ENCODE measurements around the gene CEP85.

Gene CEP85

GRCh38 chr1:26280333-26281042, 46.5 kb downstream of the CEP85 start:
- H3K27me3 ChIP-seq (ENCODE audit: insufficient read depth, poor library complexity, severe bottlenecking) = no peaks in the 10 kb centered on the region
- TF ChIP-seq, protein P1, sequence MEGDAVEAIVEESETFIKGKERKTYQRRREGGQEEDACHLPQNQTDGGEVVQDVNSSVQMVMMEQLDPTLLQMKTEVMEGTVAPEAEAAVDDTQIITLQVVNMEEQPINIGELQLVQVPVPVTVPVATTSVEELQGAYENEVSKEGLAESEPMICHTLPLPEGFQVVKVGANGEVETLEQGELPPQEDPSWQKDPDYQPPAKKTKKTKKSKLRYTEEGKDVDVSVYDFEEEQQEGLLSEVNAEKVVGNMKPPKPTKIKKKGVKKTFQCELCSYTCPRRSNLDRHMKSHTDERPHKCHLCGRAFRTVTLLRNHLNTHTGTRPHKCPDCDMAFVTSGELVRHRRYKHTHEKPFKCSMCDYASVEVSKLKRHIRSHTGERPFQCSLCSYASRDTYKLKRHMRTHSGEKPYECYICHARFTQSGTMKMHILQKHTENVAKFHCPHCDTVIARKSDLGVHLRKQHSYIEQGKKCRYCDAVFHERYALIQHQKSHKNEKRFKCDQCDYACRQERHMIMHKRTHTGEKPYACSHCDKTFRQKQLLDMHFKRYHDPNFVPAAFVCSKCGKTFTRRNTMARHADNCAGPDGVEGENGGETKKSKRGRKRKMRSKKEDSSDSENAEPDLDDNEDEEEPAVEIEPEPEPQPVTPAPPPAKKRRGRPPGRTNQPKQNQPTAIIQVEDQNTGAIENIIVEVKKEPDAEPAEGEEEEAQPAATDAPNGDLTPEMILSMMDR (IDR thresholded peaks at IDR 0.05; ENCODE audit: poor library complexity, severe bottlenecking) = no peak
- H3K27ac ChIP-seq (ENCODE audit: poor library complexity, severe bottlenecking) = peak overlapping the region; percentile 91
- H3K4me3 ChIP-seq (ENCODE audit: severe bottlenecking) = peak overlapping the region; percentile 57
- peaks cover 50% of the 10 kb centered on the region for H3K4me1 ChIP-seq (ENCODE audit: insufficient read depth, poor library complexity, severe bottlenecking)
- DNase-seq (ENCODE audit: low spot score) (peak; percentile 56), ATAC-seq (ENCODE audit: low read depth) (0 out of 3 replicates have a peak, but pooled peaks have one; percentile 2)
- H3K9me3 ChIP-seq (ENCODE audit: severe bottlenecking) = no peaks in the 10 kb centered on the region
- peaks cover 28% of the 10 kb centered on the region for H3K36me3 ChIP-seq (ENCODE audit: low read depth)

DNA sequence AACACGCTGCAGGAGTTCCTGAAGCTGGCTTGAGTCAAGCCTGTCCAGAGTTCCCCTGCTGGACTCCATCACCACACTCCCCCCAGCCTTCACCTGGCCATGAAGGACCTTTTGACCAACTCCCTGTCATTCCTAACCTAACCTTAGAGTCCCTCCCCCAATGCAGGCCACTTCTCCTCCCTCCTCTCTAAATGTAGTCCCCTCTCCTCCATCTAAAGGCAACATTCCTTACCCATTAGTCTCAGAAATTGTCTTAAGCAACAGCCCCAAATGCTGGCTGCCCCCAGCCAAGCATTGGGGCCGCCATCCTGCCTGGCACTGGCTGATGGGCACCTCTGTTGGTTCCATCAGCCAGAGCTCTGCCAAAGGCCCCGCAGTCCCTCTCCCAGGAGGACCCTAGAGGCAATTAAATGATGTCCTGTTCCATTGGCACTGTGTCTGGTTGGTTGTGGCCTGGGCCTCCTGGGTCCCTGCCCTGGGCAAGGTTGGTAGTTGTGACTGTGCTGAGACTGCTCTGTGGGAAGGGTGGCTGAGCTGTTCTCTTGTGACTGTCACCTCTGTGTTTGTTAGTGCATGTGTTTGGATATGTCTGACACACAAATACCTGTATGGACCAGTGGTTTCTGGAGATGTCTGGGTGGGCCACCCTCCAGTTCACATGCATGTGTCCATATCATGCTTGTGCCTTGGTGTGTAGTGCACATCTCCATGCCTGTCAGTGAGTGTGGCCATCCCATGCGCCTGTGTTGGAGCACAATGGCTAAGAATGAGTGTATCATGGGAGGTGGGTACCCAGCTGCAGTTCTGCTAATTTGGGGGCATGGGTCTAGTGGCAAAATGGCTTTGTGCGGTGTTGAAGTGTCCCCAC, 47.3 kb downstream of the CEP85 start:
- Histone ChIP-seq H3K4me3 (ENCODE audit: severe bottlenecking) (no peak overlapping the region), H3K27ac (ENCODE audit: poor library complexity, severe bottlenecking) (peak overlapping the region; percentile 91), H3K27me3 (ENCODE audit: insufficient read depth, poor library complexity, severe bottlenecking) (no peaks in the 10 kb centered on the region), H3K9me3 (ENCODE audit: severe bottlenecking) (no peaks in the 10 kb centered on the region), H3K36me3 (ENCODE audit: low read depth) (peaks cover 28% of the 10 kb centered on the region), H3K4me1 (ENCODE audit: insufficient read depth, poor library complexity, severe bottlenecking) (peaks cover 41% of the 10 kb centered on the region)
- ATAC-seq (ENCODE audit: low read depth) (no peak), DNase-seq (ENCODE audit: low spot score) (no peak)
- TF ChIP-seq, protein P1 (IDR thresholded peaks at IDR 0.05; ENCODE audit: poor library complexity, severe bottlenecking) = no peak

GRCh38 chr1:26281971-26282370, 48.0 kb downstream of the CEP85 start:
- ATAC-seq (ENCODE audit: low read depth) = no peak
- H3K4me1 ChIP-seq (ENCODE audit: insufficient read depth, poor library complexity, severe bottlenecking) = peaks cover 35% of the 10 kb centered on the region
- H3K27ac ChIP-seq (ENCODE audit: poor library complexity, severe bottlenecking) = peak overlapping the region; percentile 91

GRCh38 chr1:26282401-26282918, 48.5 kb downstream of the CEP85 start:
- H3K27ac ChIP-seq (ENCODE audit: poor library complexity, severe bottlenecking) = no peak overlapping the region
- peaks cover 17% of the 10 kb centered on the region for H3K36me3 ChIP-seq (ENCODE audit: low read depth)
- H3K4me3 ChIP-seq (ENCODE audit: severe bottlenecking) = no peak overlapping the region
- no peaks in the 10 kb centered on the region for H3K27me3 ChIP-seq (ENCODE audit: insufficient read depth, poor library complexity, severe bottlenecking)
- TF ChIP-seq, protein P1 (IDR thresholded peaks at IDR 0.05; ENCODE audit: poor library complexity, severe bottlenecking) = no peak
- no peak for ATAC-seq (ENCODE audit: low read depth)
- no peaks in the 10 kb centered on the region for H3K9me3 ChIP-seq (ENCODE audit: severe bottlenecking)
- H3K4me1 ChIP-seq (ENCODE audit: insufficient read depth, poor library complexity, severe bottlenecking) = peaks cover 31% of the 10 kb centered on the region
- DNase-seq (ENCODE audit: low spot score) = no peak

More at GRCh38 chr1:26281971-26282370, 48.0 kb downstream of the CEP85 start:
- no peak for DNase-seq (ENCODE audit: low spot score)
- Histone ChIP-seq H3K4me3 (ENCODE audit: severe bottlenecking) (no peak overlapping the region), H3K9me3 (ENCODE audit: severe bottlenecking) (no peaks in the 10 kb centered on the region), H3K27me3 (ENCODE audit: insufficient read depth, poor library complexity, severe bottlenecking) (no peaks in the 10 kb centered on the region), H3K36me3 (ENCODE audit: low read depth) (peaks cover 21% of the 10 kb centered on the region)
- TF ChIP-seq, protein P1 (IDR thresholded peaks at IDR 0.05; ENCODE audit: poor library complexity, severe bottlenecking) = no peak
